RWPE2 (cell line): ENCODE results near the gene EGFR.
"Not testable (repeated sequence)": the region's sequence is repeated elsewhere in the genome, so short reads cannot be mapped to it uniquely, and the experiment has no call there.

Experiments
- ATAC-seq: fragments of 200-7000 bp; cut with Tn5 transposase; 3 replicates; pipeline ENCODE4 v1.9.1; 2021; ENCODE audit warnings: low read depth
- DNase-seq: peaks from one replicate; pipeline ENCODE4 v3.0.0-alpha.2; 2020; ENCODE audit warnings: low spot score
- H3K27ac ChIP-seq: fragments of 450-650 bp; 2 replicates; pipeline ENCODE4 v1.5.1; 2017; ENCODE audit warnings: mild to moderate bottlenecking; ENCODE audit not compliant: poor library complexity, severe bottlenecking
- H3K27me3 ChIP-seq: fragments of 250-450 bp; sonication (Bioruptor Pico); 2 replicates; pipeline ENCODE4 v1.5.1; 2021; ENCODE audit warnings: mild to moderate bottlenecking, moderate library complexity; ENCODE audit not compliant: insufficient read depth, poor library complexity, severe bottlenecking
- H3K36me3 ChIP-seq: fragments of 250-450 bp; sonication (Bioruptor Pico); 2 replicates; pipeline ENCODE4 v1.5.1; 2020; ENCODE audit warnings: low read depth, mild to moderate bottlenecking, moderate library complexity
- H3K4me1 ChIP-seq: fragments of 250-450 bp; sonication (Bioruptor Pico); 2 replicates; pipeline ENCODE4 v1.5.1; 2021; ENCODE audit warnings: mild to moderate bottlenecking, moderate library complexity; ENCODE audit not compliant: insufficient read depth, poor library complexity, severe bottlenecking
- H3K4me3 ChIP-seq: fragments of 250-450 bp; sonication (Bioruptor Pico); 2 replicates; pipeline ENCODE4 v1.5.1; 2021; ENCODE audit warnings: mild to moderate bottlenecking, moderate library complexity; ENCODE audit not compliant: severe bottlenecking
- H3K9me3 ChIP-seq: fragments of 250-450 bp; sonication (Bioruptor Pico); 2 replicates; pipeline ENCODE4 v1.5.1; 2021; ENCODE audit warnings: mild to moderate bottlenecking, moderate library complexity; ENCODE audit not compliant: severe bottlenecking
- TF ChIP-seq, protein P1 (sequence below): fragments of 450-650 bp; IDR thresholded peaks from one replicate; pipeline ENCODE4 v1.5.1; 2017; ENCODE audit warnings: mild to moderate bottlenecking, moderate library complexity; ENCODE audit not compliant: poor library complexity, severe bottlenecking

EGFR gene

DNA sequence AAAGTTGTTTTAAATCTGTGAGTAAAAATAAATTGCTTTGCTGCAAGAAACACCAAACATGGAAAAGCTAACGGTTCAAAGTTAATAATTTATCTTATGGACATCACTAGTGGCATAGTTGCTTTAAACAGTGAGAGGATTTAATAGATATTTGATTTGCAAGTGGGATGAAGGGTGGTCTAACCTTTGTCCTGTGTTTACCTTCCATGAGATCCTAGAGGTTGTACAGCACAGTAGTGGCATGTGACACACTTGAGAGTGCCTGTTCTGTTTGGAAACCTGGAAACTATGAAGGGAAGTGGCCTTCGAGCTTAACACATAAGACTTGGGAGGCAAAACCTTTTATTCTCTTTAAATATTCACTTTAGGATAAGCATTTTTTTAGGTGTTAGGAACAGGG lies 16.0 kb downstream of the EGFR start:
- TF ChIP-seq, protein P1, sequence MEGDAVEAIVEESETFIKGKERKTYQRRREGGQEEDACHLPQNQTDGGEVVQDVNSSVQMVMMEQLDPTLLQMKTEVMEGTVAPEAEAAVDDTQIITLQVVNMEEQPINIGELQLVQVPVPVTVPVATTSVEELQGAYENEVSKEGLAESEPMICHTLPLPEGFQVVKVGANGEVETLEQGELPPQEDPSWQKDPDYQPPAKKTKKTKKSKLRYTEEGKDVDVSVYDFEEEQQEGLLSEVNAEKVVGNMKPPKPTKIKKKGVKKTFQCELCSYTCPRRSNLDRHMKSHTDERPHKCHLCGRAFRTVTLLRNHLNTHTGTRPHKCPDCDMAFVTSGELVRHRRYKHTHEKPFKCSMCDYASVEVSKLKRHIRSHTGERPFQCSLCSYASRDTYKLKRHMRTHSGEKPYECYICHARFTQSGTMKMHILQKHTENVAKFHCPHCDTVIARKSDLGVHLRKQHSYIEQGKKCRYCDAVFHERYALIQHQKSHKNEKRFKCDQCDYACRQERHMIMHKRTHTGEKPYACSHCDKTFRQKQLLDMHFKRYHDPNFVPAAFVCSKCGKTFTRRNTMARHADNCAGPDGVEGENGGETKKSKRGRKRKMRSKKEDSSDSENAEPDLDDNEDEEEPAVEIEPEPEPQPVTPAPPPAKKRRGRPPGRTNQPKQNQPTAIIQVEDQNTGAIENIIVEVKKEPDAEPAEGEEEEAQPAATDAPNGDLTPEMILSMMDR = no peak
- ATAC-seq = no peak

DNA sequence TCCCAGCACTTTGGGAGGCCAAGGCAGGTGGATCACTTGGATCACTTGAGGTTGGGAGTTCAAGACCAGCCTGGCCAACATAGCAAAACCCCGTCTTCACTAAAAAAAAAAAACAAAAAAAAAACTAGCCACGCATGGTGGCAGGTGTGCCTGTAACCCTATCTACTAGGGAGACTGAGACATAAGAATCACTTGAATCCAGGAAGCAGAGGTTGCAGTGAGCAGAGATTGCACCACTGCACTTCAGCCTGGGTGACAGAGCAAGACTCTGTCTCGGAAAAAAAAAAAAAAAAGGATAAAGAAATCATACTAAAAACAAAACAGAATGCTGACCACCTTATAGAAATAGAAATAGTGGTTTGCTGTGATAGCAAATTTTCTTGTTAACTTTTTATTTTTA lies 16.6 kb downstream of the EGFR start:
- DNase-seq, H3K4me3 ChIP-seq, ATAC-seq, H3K27me3 ChIP-seq, H3K9me3 ChIP-seq: not testable (repeated sequence)
- H3K4me1 ChIP-seq = peaks cover 67% of the 10 kb centered on the region
- H3K27ac ChIP-seq = peak overlapping the region; percentile 96
- peaks cover 91% of the 10 kb centered on the region for H3K36me3 ChIP-seq

More for the DNA sequence above, 16.0 kb downstream of the EGFR start:
- Histone ChIP-seq H3K27me3 (no peaks in the 10 kb centered on the region), H3K4me3 (no peak overlapping the region), H3K4me1 (peaks cover 68% of the 10 kb centered on the region), H3K36me3 (peaks cover 91% of the 10 kb centered on the region), H3K27ac (peak overlapping the region; percentile 96), H3K9me3 (no peaks in the 10 kb centered on the region)
- no peak for DNase-seq

GRCh38 chr7:55036950-55037736 lies 18.3 kb downstream of the EGFR start:
- H3K36me3 ChIP-seq = peaks cover 91% of the 10 kb centered on the region
- ATAC-seq (no peak), DNase-seq (no peak)
- TF ChIP-seq, protein P1 = no peak
- H3K9me3 ChIP-seq = no peaks in the 10 kb centered on the region
- H3K4me1 ChIP-seq = peaks cover 64% of the 10 kb centered on the region
- H3K4me3 ChIP-seq = no peak overlapping the region
- H3K27ac ChIP-seq = peak overlapping the region; percentile 96
- H3K27me3 ChIP-seq = no peaks in the 10 kb centered on the region

DNA sequence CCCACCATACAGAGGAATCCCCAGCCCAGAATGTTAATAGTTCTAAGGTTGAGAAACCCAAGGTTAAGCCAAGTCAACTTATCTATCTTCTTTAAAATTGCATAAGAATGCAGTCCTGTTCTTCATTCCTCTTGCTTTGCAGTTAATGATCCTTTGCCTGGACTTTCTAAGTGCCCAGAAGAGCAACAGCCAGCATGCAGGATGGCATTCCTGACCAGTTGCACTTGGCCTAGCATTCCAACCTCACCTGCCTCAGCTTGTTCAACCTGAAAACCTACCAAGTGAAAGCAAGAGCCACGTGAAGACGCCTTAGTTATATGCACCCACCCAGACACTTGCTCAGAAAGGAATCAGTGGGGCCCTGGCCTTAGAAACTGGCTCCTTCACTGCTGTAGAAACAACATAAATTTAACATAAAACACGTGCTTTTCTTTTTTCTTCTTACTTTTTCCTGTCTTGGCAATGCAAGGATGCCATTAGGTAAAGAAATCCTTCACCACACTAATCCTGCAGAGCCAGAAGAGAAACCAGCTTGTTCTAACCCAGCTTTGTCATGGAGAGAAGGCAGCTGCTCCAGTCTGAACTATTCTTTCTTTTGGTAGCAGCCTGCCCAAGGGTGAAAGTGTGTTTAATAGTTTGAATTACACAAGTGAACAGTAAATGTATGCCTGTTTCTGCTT lies 25.0 kb downstream of the EGFR start:
- H3K9me3 ChIP-seq = no peaks in the 10 kb centered on the region
- H3K4me3 ChIP-seq = no peak overlapping the region
- peak; percentile 70 for ATAC-seq
- no peak for DNase-seq
- H3K27ac ChIP-seq = peak overlapping the region; percentile 96
- peaks cover 97% of the 10 kb centered on the region for H3K36me3 ChIP-seq
- peaks cover 91% of the 10 kb centered on the region for H3K4me1 ChIP-seq
- no peaks in the 10 kb centered on the region for H3K27me3 ChIP-seq
- TF ChIP-seq, protein P1 = no peak

DNA sequence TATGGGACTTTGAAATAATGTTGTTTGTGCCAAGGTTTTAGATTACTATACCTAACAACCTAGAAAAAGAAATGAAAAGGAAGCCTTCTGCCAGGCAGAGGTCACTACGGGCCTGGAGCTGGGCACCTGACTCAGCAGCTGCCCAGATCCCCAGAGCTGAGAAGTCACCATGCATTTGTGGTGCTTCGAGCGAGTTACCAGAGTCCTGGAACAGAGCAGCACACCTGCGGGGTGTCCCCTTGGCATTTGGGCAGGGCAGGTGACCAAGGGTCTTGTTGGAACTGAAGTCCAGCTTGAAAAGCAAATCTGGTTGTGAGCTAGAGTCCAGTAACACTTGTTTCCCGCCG lies 25.5 kb downstream of the EGFR start:
- no peak for ATAC-seq
- Histone ChIP-seq H3K4me1 (peaks cover 92% of the 10 kb centered on the region), H3K36me3 (peaks cover 97% of the 10 kb centered on the region), H3K27ac (peak overlapping the region; percentile 96), H3K4me3 (no peak overlapping the region), H3K27me3 (no peaks in the 10 kb centered on the region), H3K9me3 (no peaks in the 10 kb centered on the region)
- TF ChIP-seq, protein P1 = no peak
- DNase-seq = no peak
